Spinal cord (tissue), 10 donors: ENCODE measurements around the gene TKTL1. TPM values are rescaled to one million over a fixed set of nuclear protein-coding genes. Genes with fewer than 3 reads are reported as not detected.
"Not testable (repeated sequence)": the region's sequence is repeated elsewhere in the genome, so short reads cannot be mapped to it uniquely, and the experiment has no call there.

Experiments
- DNase-seq, 6 donors: peaks; one replicate each; pipeline versions ENCODE4 v3.0.0 to v3.0.0-alpha.2; 2013 to 2015; ENCODE audit warnings: low spot score in 6 of 6, low read depth in 4 of 6
- H3K27ac ChIP-seq: one replicate; pipeline ENCODE4 v1.5.1; 2013; ENCODE audit warnings: low read depth, low read length, control low read depth
- H3K27me3 ChIP-seq: one replicate; pipeline ENCODE4 v1.6.1; 2013; ENCODE audit warnings: low read length; ENCODE audit not compliant: control insufficient read depth, insufficient read depth
- H3K36me3 ChIP-seq: one replicate; pipeline ENCODE4 v1.6.1; 2013; ENCODE audit warnings: low read length; ENCODE audit not compliant: control insufficient read depth, insufficient read depth
- H3K4me1 ChIP-seq: one replicate; pipeline ENCODE4 v1.6.1; 2013; ENCODE audit warnings: low read length; ENCODE audit not compliant: control insufficient read depth, insufficient read depth
- H3K4me3 ChIP-seq: one replicate; pipeline ENCODE4 v1.5.1; 2013; ENCODE audit warnings: low read depth, low read length, control low read depth
- H3K9me3 ChIP-seq: one replicate; pipeline ENCODE4 v1.6.1; 2013; ENCODE audit warnings: low read length; ENCODE audit not compliant: control insufficient read depth, insufficient read depth
- WGBS: methylation state at CpG from one replicate; pipeline ENCODE4 v1.1.5; 2013; ENCODE audit warnings: missing lambda C conversion rate; ENCODE audit not compliant: insufficient coverage; 5-methylcytosine and 5-hydroxymethylcytosine counted together
- polyA plus RNA-seq, 2 donors: library from polyadenylated mRNA; unstranded; fragments of 120-200 nt; gene quantifications; one replicate each; pipeline ENCODE4 v1.2.1, GENCODE V29; 2013; ENCODE audit not compliant: insufficient read length in 2 of 2
- total RNA-seq, 2 donors: library from RNA; depleted of rRNA in 1 of 2; stranded (reverse); fragments of 120-200 nt in 1 of 2; fragments of >200 nt in 1 of 2; gene quantifications; one replicate each; pipeline versions ENCODE4 v1.2.3 to v1.2.4, GENCODE V29; 2013 to 2014
- donor health status: healthy.

The TKTL1 gene
- total and polyA plus RNA-seq, 4 donors = 1.9 to 22.6 (median 15.9) TPM

DNA sequence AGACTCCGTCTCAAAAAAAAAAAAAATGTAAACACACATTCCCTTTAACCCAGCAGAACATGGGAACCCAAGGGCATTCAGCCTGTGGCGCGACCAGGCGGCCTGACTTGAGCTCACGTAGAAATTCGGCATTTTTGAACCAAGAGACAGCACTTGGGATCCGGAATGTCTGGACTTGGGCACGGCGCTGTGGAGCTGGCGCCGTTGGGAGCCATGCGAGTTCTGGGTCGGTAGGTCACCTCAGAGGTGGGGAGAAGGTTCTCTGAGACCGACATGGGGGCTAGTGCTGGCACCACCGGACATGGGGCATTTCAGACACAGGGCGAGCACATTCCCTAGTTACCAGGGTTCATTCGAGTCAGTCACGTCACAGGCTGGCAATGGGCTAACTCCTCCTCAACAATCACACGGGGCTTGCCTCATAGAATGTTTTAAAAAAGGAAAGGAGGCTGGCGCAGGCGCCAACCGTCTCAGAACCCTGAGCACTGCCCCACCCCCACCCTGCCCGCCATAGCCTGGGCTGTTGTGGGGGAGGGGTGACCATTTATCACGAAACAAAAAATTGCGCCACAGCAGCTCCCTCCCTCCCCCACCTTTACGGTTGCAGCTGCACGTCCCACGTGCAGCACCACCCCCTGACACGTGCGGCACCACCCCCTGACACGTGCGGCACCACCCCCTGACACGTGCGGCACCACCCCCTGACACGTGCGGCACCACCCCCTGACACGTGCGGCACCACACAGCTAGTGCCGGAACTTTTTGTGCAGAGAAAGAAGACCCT lies 612 bp upstream of the TKTL1 start, which contains the start of gene TEX28:
TEX28 (minus strand) TSS at position 334 of the 784 bp plus-strand sequence. CDS start 3,007 bp downstream, outside the sequence.
- Histone ChIP-seq H3K27me3 (no peaks in the 10 kb centered on the region), H3K36me3 (no peaks in the 10 kb centered on the region), H3K4me3 (no peak within 1 kb of the TSS), H3K27ac (no peak within 1 kb of the TSS), H3K9me3 (no peaks in the 10 kb centered on the region), H3K4me1 (no peaks in the 10 kb centered on the region)
- no peak for DNase-seq
- WGBS = 89% methylated on average over 22 of the region's 39 CpGs

DNA sequence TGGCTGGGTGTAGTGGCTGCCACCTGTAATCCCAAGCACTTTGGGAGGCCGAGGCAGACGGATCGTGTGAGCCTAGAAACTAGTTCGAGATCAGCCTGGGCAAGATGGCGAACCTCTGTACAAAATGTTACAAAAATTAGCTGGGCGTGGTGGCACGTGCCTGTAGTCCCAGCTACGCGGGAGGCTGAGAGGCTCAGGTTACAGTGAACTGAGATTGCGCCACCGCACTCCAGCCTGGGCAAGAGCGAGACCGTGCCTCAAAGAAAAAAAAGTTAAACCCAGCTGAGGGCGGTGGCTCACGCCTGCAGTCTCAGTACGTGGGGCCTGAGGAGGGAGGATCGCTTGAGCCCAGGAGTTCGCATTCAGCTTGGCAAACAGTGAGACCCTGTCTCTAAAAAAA lies 1.1 kb downstream of the TKTL1 start:
- DNase-seq = no peak
- no peaks in the 10 kb centered on the region for H3K9me3 ChIP-seq
- no peaks in the 10 kb centered on the region for H3K4me1 ChIP-seq
- no peak overlapping the region for H3K27ac ChIP-seq
- no peak overlapping the region for H3K4me3 ChIP-seq
- H3K36me3 ChIP-seq = no peaks in the 10 kb centered on the region
- WGBS = 87% methylated on average over 18 of the region's 18 CpGs
- H3K27me3 ChIP-seq = no peaks in the 10 kb centered on the region

GRCh38 chrX:154298312-154298711 lies 2.7 kb downstream of the TKTL1 start:
- DNase-seq = no peak
- WGBS = 77% methylated on average over 5 of the region's 7 CpGs
- Histone ChIP-seq H3K27me3 (no peaks in the 10 kb centered on the region), H3K4me3 (no peak overlapping the region), H3K9me3 (no peaks in the 10 kb centered on the region), H3K36me3 (no peaks in the 10 kb centered on the region), H3K27ac (no peak overlapping the region), H3K4me1 (no peaks in the 10 kb centered on the region)

DNA sequence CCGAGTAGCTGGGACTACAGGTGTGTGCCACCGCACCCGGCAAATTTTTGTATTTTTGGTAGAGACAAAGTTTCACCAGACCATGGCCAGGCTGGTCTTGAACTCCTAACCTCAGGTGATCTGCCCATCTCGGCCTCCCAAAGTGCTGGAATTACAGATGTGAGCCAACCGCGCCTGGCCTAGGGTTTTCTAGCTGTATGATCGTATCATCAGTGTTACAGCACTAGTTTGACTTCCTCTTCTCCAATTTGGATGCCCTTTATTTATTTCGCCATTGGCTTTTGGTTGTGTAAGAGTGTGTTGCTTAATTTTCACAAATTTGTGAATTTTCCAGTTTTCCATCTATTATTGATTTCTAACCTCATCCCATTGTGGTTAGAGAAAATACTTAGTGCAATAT lies 5.2 kb downstream of the TKTL1 start:
- H3K4me3 ChIP-seq = no peak overlapping the region
- H3K36me3 ChIP-seq = no peaks in the 10 kb centered on the region
- 96% methylated on average over 6 of the region's 8 CpGs for WGBS
- H3K9me3 ChIP-seq = no peaks in the 10 kb centered on the region
- no peak for DNase-seq
- H3K27me3 ChIP-seq = no peaks in the 10 kb centered on the region
- no peak overlapping the region for H3K27ac ChIP-seq
- H3K4me1 ChIP-seq = peaks cover 18% of the 10 kb centered on the region

GRCh38 chrX:154302998-154303397 lies 7.4 kb downstream of the TKTL1 start:
- H3K9me3 ChIP-seq, H3K27ac ChIP-seq, H3K36me3 ChIP-seq, DNase-seq, H3K27me3 ChIP-seq, H3K4me3 ChIP-seq: not testable (repeated sequence)
- 68% methylated on average over 3 of the region's 7 CpGs for WGBS
- H3K4me1 ChIP-seq = peaks cover 22% of the 10 kb centered on the region

DNA sequence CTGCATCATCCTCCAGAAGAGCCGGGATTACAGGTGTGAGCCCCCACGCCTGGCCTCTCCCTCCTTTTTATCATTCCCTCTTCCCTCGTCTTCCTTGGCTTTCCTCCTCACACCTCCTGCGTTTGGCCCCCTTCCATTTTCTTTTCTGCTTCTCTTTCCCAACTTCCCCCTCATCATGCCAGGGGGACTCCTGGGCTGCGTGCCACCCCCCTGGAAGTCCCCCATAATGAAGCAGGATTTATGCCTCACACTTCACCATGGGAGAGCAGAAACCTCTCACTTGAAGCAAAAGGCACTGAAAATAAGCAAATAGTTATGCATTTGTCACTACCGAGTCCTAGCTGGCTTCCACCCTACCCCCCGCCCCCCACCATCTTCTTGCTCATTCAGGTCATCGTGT lies 7.9 kb downstream of the TKTL1 start:
- Histone ChIP-seq H3K9me3 (no peaks in the 10 kb centered on the region), H3K4me3 (no peak overlapping the region), H3K4me1 (peaks cover 22% of the 10 kb centered on the region), H3K36me3 (no peaks in the 10 kb centered on the region), H3K27ac (no peak overlapping the region), H3K27me3 (no peaks in the 10 kb centered on the region)
- 47% methylated on average over 6 of the region's 8 CpGs for WGBS
- DNase-seq = peak in 2 of 6 donors; percentile 80

DNA sequence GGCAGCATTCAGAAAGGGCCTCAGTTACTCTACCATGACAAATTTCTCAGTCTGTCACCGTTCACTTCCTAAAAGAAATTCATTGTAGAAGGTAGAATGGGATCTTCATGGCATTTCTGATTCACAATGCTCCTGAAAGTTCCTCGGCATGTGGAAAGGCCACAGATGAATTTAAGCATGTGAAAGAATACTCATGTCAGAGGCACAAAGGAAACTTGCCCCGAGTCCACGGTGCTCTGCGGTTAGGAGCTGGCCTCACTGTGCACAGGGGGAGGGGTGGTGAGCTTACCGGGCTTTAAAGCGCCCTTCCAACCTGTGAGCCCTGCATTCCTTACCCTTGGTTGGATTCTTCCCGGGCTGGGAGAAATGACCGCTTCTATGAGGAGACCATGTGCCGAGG lies 9.3 kb downstream of the TKTL1 start:
- Histone ChIP-seq H3K9me3 (no peaks in the 10 kb centered on the region), H3K27ac (no peak overlapping the region), H3K4me1 (peaks cover 22% of the 10 kb centered on the region), H3K36me3 (no peaks in the 10 kb centered on the region), H3K27me3 (no peaks in the 10 kb centered on the region), H3K4me3 (no peak overlapping the region)
- WGBS = 51% methylated on average over 10 of the region's 10 CpGs
- DNase-seq = peak in 2 of 6 donors; percentile 61 to 69

GRCh38 chrX:154305541-154306205 lies 10.1 kb downstream of the TKTL1 start:
- Histone ChIP-seq H3K27ac (no peak overlapping the region), H3K4me3 (no peak overlapping the region), H3K4me1 (peaks cover 22% of the 10 kb centered on the region), H3K27me3 (no peaks in the 10 kb centered on the region), H3K9me3 (no peaks in the 10 kb centered on the region), H3K36me3 (no peaks in the 10 kb centered on the region)
- no peak for DNase-seq
- WGBS = 78% methylated on average over 6 of the region's 11 CpGs

DNA sequence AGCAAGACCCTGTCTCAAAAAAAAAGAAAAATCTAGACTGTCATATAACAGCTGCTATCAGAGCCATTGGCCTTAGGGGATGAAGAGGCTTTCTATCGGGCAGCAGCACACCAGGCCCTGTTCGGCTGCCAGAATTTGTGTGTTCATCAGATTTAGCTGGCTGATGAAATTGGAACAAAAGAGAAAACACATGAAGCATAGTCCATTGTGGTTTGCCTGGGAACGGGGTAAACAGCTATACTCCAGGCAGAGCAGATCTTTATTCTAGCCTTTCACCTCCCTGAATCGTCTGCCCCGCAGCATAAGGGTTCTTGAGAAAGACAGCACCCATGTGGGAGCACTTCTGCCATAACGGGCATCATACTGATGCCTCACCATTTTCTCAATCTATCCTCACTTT lies 11.6 kb downstream of the TKTL1 start:
- DNase-seq = peak in 1 of 6 donors; percentile 36
- 77% methylated on average over 6 of the region's 6 CpGs for WGBS

More for the DNA sequence above, 11.6 kb downstream of the TKTL1 start:
- H3K27me3 ChIP-seq = no peaks in the 10 kb centered on the region
- no peak overlapping the region for H3K4me3 ChIP-seq
- H3K4me1 ChIP-seq = peaks cover 22% of the 10 kb centered on the region
- no peak overlapping the region for H3K27ac ChIP-seq
- H3K9me3 ChIP-seq = no peaks in the 10 kb centered on the region
- no peaks in the 10 kb centered on the region for H3K36me3 ChIP-seq
